Adrenal gland (tissue), 5 donors: ENCODE measurements around the gene DLGAP1.

ENCODE experiments used
- POLR2A ChIP-seq, 2 donors: fragments of 450-650 bp; IDR thresholded peaks; one replicate each; pipeline ENCODE4 v1.6.1; 2017; ENCODE audit warnings: antibody characterized with exemption in 2 of 2, mild to moderate bottlenecking in 2 of 2, moderate library complexity in 1 of 2
- TF ChIP-seq, protein P1 (sequence below), 6 experiments: fragments of 450-650 bp in 4 of 6; fragments of 200-600 bp in 2 of 6; sonication (generic) in 1 of 6; IDR thresholded peaks; 1 replicate in 5 of 6; 2 replicates in 1 of 6; pipeline versions ENCODE4 v1.5.1 to v1.8.0; 2016 to 2021; ENCODE audit warnings: antibody characterized with exemption in 6 of 6, mild to moderate bottlenecking in 2 of 6, moderate library complexity in 1 of 6
- donor health status: DM: no; HTN: no; CAD: no.

DNA sequence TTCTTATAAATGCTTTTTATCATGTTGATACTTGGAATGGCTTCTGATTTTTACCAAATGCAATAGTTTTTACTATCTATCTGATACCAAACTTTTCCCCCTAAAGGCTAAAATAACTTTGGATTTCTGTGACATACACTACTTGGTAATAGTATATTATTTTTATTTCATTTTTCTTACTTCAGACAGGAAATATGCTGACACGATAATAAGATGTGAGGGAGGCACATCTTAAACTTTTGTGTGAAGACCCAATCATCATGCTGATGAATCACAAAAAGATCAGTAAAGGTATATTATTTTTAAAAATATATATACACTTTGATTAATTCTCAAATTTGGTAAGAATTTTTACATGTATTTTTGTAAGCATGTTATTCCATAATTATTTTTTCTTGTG, 882.3 kb downstream of the DLGAP1 start:
- TF ChIP-seq POLR2A (IDR thresholded peaks at IDR 0.05): no peak
- TF ChIP-seq, protein P1, sequence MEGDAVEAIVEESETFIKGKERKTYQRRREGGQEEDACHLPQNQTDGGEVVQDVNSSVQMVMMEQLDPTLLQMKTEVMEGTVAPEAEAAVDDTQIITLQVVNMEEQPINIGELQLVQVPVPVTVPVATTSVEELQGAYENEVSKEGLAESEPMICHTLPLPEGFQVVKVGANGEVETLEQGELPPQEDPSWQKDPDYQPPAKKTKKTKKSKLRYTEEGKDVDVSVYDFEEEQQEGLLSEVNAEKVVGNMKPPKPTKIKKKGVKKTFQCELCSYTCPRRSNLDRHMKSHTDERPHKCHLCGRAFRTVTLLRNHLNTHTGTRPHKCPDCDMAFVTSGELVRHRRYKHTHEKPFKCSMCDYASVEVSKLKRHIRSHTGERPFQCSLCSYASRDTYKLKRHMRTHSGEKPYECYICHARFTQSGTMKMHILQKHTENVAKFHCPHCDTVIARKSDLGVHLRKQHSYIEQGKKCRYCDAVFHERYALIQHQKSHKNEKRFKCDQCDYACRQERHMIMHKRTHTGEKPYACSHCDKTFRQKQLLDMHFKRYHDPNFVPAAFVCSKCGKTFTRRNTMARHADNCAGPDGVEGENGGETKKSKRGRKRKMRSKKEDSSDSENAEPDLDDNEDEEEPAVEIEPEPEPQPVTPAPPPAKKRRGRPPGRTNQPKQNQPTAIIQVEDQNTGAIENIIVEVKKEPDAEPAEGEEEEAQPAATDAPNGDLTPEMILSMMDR (IDR thresholded peaks at IDR 0.05): no peak
